HG03108 (cell line): Measurements from ENCODE around the gene BHLHA15.

Source experiments
- ATAC-seq: cut with Tn5 transposase; IDR thresholded peaks from one replicate; pipeline ENCODE4 v1.9.1; 2021; ENCODE audit warnings: moderate library complexity; ENCODE audit not compliant: unreplicated experiment

The BHLHA15 gene

GRCh38 chr7:98186452-98187137, 24.6 kb upstream of the BHLHA15 start:
- no peak for ATAC-seq

DNA sequence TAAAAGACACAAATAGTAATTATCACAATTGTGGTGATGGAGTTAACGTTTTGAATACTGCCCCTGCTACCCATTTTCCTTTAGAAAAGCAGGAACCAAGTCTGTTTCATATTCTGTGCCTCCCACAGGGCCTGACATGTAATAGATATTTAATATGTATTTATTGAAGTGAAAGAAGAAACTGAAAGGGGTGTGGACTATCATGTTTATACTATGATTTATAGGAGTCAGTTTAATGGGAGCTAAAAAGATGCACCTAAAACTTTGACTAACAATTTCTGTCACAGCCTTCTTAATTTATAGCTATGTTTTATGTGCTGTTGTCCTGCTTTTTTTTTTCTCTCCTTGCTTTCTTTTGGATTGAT, 24.1 kb upstream of the BHLHA15 start:
- no peak for ATAC-seq

DNA sequence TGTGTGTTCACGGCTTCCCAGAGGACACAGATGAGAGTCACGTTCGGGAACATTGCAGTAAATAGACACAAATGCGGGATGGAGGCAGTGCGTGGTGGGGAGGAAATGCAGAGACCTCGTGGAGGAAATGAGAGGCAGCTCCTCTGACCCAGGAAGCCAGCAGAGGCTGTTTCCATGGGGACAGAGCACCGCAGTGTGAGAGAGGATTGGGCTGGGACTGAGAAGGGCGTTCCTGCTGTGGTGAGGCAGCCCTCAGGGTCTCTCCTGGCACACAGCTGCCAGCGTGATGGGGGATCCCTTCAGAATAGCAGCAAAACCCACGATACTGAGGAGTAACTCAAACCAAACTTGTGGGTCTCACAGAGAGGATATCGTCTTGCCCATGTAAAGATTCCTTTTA, 21.7 kb upstream of the BHLHA15 start:
- ATAC-seq = no peak

DNA sequence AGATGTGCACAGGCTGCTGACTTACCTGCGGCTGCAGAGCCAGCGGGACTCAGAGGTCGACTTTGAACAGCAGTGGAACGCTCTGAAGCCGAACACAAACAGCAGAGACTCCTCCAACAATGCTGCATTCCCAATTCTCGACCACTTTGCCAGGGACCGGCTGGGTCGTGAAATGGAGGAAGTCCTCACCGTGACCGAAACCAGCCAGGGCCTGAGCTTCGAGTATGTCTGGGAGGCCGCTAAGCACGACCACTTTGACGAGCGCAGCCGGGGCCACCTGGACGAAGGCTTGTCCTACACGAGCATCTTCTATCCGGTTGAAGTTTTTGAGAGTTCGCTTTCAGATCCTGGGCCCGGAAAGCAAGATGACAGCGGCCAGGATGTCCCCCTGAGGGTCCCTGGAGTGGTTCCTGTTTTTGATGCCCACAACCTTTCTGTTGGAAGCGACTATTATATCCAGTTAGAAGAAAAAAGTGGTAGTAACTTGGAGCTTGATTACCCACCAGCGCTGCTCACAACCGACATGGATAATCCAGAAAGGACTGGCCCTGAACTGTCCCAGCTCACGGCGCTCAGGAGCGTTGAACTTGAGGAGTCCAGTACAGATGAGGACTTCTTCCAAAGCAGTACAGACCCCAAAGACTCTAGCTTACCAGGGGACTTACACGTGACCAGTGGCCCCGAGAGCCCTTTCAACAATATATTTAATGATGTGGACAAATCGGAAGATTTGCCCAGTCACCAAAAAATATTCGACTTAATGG, 19.4 kb upstream of the BHLHA15 start:
- ATAC-seq = no peak

DNA sequence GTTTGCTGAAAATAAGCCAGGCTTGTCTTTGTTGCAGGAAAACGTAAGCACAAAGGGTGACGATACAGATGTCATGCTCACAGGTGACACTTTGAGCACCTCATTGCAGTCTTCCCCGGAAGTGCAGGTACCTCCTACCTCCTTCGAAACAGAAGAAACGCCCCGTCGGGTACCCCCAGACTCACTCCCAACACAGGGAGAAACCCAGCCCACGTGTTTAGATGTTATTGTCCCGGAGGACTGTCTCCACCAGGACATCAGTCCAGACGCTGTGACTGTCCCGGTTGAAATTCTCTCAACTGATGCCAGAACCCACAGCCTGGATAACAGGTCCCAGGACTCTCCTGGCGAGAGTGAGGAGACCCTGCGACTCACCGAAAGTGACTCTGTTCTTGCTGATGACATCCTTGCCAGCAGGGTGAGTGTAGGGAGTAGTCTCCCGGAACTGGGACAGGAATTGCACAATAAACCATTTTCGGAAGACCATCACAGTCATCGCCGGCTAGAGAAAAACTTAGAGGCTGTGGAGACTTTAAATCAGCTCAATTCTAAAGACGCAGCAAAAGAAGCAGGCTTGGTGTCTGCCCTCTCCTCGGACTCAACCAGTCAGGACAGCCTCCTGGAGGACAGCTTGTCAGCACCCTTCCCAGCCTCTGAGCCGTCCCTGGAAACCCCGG, 18.3 kb upstream of the BHLHA15 start:
- no peak for ATAC-seq

- ATAC-seq = no peak
These were observed 17.6 kb upstream of the BHLHA15 start for GRCh38 chr7:98193474-98194180.

DNA sequence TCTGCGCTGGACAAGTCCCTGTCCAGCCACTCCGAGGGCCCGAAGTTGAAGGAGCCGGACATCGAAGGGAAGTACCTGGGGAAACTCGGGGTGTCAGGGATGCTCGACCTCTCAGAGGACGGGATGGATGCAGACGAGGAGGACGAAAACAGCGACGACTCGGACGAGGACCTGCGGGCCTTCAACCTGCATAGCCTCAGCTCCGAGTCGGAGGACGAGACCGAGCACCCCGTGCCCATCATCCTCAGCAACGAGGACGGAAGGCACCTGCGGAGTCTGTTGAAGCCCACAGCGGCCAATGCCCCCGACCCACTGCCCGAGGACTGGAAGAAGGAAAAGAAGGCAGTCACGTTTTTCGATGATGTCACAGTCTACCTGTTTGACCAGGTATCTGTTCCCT, 17.1 kb upstream of the BHLHA15 start:
- ATAC-seq = no peak

GRCh38 chr7:98194672-98195457, 16.4 kb upstream of the BHLHA15 start:
- no peak for ATAC-seq

DNA sequence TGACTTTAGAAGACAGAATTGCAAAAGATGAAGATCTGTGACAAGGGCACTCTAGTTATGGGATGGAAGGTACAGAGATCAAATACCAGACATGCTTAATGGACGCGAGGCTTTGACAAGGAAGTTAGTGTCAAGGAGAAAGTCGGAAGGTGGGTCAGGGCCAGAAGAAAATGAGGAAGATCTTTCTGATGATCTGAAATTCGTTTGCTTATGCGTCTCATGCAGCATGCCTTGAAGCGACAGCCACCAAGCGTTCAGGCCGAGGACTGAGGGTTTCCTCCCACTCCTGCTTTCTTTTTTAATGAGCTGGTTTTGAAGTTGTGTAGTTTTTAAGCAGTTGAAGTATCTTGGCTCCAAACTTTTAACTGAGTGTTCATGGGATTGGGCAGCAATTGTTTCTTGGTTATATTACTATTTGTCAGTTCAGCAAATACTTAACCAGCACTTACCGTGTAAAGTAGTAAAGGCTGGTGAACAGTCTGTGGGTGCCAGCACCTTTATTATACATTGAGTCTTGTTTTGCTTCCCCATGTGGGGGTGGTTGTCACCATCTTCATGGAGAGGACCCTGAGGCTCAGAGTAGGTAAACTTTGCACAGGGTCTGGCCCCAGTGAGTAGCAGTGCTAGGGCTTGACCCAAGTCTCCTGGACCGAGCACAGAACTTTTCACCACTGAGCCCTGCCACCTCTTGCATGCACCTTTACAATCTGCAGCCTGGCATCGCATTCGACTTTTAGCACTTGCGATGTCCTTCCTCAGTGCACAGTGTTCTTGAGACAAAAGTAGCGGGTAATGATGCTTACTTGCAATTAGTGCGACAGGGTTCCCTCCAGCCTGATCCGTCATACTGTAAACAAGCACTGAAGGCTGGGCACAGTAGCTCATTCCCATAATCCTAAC, 14.3 kb upstream of the BHLHA15 start:
- no peak for ATAC-seq

- no peak for ATAC-seq
These were observed 12.1 kb upstream of the BHLHA15 start for GRCh38 chr7:98199131-98199530.

- ATAC-seq = peak; percentile 36
These were observed 10.9 kb upstream of the BHLHA15 start for GRCh38 chr7:98200364-98200763.

- ATAC-seq = peak; percentile 94
These were observed 8.7 kb upstream of the BHLHA15 start for GRCh38 chr7:98202367-98203195.

- ATAC-seq = peak; percentile 32
These were observed 7.8 kb upstream of the BHLHA15 start for GRCh38 chr7:98203261-98203963.

DNA sequence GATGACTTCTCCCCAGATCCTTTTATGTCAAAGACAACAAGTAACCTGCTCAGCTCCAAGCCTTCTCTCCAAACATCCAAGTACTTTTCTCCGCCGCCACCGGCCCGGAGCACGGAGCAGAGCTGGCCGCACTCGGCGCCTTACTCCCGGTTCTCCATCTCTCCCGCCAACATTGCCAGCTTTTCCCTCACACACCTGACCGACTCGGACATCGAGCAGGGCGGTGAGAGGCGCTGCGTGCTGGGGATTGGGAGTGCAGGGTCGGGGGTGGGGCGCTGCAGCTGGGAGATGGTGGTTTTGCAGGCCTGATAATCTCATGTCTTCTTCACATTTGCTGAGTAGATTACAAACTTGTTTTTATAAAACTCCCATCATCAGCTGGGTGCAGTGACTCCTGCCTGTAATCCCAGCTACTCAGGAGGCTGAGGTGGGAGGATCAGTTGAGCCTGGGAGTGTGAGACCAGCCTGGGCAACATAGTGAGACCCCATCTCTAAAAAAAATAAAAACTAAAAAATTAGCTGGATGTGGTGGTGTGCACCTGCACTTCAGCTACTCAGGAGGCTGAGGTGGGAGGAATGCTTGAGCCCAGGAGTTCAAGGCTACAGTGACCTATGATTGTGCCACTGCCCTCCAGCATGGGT, 7.2 kb upstream of the BHLHA15 start:
- no peak for ATAC-seq

DNA sequence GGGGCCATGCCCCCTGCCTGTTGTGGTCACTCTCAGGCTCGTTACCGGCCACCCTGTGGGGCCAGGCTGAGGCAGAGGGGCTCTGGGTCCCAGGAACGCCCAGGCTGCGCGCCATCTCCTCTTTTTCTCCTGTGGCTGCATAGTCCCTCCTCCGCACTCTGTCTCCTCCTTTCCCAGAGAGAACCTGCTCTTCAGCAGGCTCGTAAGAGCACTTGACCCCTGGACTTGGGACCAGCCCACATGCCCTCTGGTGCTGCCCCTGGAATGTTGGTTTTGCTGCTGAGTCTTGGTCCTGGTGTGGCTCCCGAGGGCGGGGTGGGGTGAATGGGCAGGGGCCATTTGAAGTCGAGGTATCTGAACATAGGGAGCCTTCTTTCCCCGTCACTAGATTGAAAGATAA, 6.6 kb upstream of the BHLHA15 start:
- ATAC-seq = no peak

GRCh38 chr7:98205162-98205845, 5.9 kb upstream of the BHLHA15 start:
- ATAC-seq = no peak
